GM19239 (cell line): ENCODE data around the gene ZNF385D.

Source experiments
- DNase-seq: peaks from one replicate; pipeline ENCODE4 v3.0.0; 2011; ENCODE audit warnings: low spot score; ENCODE audit not compliant: insufficient read length
- FAIRE-seq: peaks from 2 replicates; lab custom pipeline; 2011; peaks lifted over from hg19 to GRCh38; lab: Jason Lieb, UNC

Gene ZNF385D, protein sequence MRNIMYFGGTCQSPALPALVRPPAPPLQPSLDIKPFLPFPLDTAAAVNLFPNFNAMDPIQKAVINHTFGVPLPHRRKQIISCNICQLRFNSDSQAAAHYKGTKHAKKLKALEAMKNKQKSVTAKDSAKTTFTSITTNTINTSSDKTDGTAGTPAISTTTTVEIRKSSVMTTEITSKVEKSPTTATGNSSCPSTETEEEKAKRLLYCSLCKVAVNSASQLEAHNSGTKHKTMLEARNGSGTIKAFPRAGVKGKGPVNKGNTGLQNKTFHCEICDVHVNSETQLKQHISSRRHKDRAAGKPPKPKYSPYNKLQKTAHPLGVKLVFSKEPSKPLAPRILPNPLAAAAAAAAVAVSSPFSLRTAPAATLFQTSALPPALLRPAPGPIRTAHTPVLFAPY

DNA sequence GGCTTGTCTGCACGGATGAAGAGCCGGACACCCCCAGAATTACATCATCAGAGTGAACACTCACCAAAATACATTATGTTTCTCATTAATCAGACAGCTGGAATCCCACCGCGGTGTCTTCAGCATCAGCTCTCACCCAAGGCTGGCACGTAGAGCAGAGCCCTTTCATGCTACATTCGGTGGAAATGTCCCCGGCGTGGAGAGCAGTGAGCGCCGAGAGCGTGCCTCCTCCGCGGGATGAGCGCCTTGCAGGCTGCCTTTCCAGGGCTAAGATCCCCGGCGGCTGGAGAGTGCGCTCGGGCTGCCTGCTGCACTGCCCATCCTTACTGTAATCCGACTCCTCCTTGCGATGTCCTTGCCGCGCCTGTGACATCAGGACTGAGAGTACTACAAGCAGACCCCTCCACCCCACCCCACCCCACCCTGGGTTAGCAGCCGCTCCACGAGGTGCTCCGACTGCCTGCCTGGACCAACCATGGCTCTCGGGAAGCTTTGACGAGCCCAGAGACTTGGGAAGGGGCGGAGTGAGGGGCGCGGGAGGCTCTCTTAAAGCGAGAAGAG lies at the start of gene ZNF385D:
ZNF385D (minus strand) TSS at position 380 of the 561 bp plus-strand sequence; CDS start at position 86, 294 bp downstream.
- no peak for DNase-seq

DNA sequence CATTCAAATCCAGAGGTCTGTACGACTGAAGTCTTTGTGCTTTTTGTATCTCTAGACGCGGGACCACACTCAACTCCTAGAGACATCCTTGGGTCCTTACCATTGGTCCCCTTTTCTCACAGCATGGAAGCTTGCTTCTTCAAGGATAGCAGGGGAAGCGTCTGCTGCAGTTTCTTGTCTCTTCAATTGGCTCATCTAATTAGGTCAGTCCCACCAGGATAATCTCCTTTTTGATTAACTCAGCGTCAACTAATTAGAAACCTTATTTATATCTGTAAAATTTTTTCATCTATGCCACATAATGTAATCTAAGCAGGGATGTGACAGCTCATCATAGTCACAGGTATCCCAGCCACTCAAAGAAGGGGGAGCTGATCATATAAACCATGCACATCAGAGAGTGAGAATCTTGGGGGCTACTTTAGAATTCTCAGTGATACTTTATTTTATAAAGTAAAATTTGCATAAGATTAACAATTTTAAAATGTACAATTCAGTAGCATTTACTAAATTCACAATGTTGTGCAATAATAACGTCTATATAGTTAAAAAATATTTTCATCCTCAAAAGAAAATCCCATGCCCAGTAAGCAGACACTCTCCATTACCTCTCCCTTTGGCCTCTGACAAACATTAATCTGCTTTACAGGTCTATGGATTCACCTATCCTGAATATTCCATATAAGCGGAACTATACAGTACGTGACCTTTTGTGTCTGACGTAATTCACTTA lies 47.5 kb upstream of the ZNF385D start:
- DNase-seq, result no peak
- FAIRE-seq, result no peak

More for the DNA sequence above, at the start of gene ZNF385D:
- no peak for FAIRE-seq

DNA sequence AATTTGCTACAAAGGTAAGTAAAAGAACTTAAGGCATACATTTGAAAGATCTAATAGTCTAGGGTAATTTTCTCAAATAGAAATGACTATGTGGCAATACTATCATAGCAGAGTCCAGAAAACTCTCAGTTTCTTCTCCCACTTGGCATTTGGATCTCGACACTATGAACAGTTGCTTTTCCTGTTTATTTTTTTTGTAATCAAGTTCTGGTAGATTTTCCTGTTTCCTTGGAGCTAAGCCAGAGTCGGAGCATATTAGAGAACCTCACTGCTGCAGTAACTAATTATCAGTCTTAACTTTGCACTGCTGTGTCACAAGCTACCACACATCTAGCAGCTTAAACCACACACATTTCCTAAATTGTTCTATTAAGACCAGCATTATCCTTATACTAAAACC lies 44.9 kb upstream of the ZNF385D start:
- no peak for DNase-seq
- FAIRE-seq, result no peak

DNA sequence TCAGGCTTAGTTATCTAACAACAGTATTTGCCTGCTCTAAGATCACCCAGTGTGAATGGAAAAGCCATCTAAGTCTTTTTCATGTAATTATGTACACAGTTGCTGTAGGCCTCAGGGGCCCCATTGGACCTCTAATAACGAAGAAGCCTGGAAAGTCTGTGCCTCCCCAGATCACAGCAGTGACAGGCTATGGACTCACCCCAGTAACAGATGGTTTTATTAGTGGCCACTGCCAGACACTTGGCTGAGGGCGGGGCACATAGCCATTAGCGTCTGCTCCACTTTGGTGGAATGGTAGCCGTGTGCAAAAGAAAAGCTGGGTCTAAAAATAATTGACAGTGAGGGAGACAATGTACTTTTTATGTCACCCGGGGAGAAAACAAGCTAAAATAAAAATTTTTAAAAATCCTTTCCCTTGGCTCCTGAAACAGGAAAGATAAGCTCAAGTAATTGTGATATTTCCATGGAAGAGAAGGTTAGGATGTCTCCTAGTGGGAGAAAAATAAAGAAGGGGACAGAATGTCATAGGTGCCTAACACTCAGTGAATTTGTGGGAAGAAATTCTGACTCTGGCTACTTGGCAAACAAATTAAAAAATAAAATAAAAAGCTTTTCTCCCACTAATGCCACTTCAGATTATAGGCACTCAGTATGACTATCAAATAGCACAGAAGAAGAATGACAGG lies 44.3 kb upstream of the ZNF385D start:
- no peak for DNase-seq
- FAIRE-seq, result no peak

DNA sequence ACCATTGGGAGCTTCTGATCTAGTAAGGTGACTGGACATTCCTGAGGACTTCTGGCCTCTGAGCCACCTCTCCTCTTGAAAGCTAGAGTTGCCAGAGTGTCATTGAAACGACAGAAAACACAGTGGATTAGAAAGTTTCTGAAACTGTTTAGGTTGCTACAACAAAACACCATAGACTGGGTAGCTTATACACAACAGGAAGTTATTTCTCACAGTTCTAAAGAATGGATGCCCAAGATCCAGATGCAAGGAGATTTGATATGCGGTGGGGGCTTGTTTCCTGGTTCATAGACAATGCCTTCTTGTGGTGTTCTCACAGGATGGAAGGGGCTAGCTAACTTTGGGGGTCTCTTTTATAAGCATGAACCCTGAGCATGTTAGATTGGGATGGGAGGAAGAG lies 43.3 kb upstream of the ZNF385D start:
- no peak for FAIRE-seq
- no peak for DNase-seq

DNA sequence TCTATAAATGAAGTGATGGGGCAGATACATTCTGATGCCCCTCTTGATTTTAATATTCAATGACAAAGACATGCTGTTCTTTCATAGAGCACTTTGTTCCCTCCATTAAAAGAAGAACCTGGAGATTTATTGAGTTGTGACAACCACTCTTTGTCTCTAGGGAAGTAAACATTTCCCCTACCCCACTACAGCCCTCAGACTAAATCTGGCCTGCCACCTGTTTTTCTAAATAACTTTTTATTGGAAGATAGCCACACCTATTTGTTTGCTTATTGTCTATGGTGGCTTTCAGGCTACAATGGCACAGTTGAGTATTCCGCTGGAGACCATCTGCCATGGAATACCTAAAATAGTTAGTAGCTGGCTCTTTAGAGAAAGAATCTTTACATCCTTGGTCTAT lies 41.2 kb upstream of the ZNF385D start:
- FAIRE-seq (no peak), DNase-seq (no peak)

DNA sequence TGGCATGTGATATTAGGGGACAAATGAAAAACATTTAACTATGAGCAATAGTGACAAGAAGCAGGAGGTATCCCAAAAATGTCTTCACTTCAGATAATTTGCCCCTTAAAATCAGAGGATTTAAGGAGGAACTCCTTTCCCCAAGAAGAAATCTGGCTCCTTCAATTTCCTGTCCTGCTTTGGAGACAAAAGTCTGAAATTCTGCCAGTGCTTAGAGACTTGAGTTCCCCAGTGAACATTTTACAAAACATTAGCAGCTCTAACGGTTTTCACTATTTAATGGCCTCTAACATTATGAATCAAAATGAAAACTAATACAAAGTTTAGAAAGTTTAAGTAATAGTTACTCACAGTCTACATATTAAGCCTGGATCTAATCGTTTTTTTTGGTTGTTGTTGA lies 40.3 kb upstream of the ZNF385D start:
- FAIRE-seq (no peak), DNase-seq (no peak)

DNA sequence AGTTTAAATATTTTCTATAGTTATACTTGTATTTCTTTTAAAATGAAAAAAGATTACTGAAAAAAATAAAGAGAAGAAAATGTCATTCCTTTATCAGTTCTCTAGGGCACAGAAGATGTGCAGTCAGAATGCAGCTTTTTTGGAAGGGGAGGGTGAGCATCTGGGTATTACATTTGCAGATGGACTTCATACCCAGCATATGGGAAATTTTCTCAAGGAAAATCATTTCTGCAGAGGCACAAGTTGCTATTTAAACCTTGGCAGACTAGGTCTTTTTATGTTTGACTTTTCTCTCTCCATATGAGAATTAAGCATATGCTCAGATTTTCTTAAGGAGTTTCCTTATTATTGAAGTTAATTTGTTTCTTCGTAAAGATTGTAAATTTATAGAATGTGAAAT lies 39.5 kb upstream of the ZNF385D start:
- no peak for FAIRE-seq

DNA sequence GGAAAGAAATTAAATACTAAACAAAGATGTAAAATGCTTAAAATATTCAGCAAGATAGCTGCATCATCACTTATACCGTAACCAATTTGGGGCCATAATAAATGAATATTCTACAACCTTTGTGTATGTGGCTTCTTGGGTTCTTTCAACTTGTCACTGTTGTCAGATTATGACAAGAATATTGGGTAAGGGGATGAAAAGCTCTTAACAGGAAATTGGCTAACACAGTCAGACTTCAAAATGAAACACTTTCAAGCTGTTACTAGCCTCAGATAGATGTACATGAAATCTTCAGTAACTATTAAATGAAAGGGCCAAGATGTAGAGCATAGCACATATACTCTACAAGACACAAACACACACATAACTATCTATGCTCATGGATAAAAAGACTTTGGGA lies 38.7 kb upstream of the ZNF385D start:
- DNase-seq, result no peak
- FAIRE-seq, result no peak

More for the DNA sequence above, 39.5 kb upstream of the ZNF385D start:
- no peak for DNase-seq

DNA sequence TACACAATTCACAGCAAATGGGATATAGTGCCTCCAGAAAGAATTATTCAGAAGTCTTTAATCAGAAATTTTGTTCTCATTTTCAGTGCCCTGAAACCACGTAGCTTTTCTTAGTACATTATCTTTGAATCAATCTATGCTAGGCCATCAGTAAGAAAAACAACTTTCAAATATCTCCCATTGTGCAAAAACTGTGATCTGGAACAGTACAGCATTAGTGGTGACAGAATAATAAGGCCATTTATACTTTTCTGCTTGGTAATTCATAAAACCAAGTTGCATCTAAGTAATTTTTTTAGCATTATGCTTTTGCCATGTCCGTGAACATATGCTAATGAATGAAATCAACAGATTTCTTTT lies 35.4 kb upstream of the ZNF385D start:
- FAIRE-seq, result no peak
- no peak for DNase-seq

DNA sequence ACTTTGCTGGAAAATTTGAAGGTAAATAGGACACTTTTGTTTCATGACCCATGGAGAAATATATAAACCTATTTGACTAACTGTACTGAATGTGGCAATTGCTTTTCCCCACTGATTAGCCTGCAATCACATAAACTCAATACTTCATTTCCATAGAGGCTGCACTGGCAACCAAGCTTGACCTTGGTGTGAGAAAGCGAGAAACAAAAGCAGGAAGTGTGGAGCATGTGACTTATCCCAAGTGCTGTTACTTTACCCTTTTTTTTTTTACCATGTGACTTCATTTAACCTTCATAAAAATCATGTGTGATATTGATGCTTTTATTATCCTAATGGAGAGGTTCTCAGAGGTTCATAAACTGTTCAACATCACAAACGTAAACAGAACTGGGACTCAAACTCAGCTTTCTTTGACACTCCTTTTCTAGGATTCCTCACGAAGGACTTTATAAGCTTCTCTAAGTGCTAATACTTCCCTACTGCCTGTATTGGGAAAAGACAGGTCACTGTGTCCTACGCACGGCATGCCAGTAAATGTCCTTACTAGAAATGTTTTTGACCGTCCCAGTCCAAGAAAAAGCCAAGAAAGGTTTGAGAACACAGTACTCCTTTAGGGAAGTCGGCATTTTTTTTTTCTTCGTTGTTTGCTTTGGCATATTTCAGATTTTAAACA lies 34.9 kb upstream of the ZNF385D start:
- FAIRE-seq (no peak), DNase-seq (no peak)

DNA sequence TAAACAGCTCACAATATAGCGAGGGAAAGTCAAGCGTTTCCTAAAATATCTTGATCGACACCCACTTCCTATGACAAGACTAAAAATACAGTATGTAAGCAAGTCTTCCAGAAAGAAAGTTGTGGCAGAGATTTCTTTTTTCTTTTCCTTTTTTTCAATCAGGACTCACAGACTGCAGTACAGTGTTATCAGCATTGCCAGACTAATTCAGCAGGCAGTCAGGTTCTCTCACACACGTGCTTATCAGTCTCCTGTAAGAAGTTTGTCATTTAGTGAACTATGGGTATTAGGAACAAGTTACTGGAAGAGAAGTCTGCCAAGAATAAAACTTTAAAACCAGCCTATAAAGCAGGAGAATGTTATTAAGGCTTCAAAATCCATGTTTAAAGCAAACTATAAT lies 32.8 kb upstream of the ZNF385D start:
- DNase-seq, result no peak
- no peak for FAIRE-seq

DNA sequence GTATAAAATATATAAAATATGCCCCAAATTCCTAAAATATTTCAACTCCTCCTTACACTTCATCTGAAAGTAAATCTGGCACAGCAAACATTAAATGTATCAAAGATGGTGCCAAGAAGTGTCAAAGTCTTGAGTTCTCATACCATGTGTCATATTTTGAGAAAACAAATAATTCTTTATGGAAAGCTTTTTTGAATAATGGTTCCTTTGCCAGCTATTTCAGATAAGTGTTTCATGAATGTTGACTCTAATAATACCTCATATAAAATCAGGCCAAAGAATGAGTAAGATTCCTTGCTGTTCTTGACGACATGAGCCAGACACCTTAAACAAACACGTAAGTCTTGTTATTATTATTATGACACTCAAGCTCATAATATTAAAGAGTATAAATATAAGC lies 30.3 kb upstream of the ZNF385D start:
- DNase-seq, result no peak
- no peak for FAIRE-seq

DNA sequence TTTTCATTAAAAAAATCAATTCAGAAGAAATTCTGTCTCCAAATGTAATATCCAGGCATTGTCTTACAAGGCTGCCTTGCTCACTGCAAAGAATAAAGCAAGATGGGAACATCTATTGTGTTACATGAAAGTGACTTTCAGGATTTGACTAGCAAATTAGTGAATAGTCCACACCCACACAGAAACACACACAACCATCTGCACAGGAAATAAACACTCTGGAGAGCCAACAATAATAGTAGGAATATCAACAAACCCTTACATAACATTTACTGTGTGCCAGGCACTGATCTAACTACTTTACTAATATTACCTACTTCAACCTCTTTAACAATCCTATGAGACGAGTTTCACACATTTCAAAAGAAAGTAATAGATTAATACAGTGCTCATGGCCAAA lies 28.9 kb upstream of the ZNF385D start:
- DNase-seq (no peak), FAIRE-seq (no peak)

DNA sequence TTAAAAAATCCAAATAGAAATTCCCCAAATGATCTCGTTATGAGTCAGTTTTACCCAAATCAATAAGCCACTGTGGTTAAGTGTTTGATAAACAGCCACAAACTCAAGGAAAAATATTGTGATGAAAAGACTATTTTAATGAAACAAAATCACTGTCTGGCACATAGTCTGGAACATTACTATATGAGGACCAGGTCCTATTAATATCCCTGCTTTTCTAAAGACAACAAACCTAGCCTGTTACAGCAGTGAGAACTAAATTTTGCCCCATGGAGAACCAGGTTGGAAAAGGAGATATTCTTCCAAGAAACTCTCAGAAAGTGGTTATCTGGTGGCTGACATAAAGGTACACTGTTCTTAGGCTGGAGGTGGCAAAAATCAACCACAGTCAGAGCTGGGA lies 27.7 kb upstream of the ZNF385D start:
- DNase-seq, result no peak
- FAIRE-seq, result no peak

DNA sequence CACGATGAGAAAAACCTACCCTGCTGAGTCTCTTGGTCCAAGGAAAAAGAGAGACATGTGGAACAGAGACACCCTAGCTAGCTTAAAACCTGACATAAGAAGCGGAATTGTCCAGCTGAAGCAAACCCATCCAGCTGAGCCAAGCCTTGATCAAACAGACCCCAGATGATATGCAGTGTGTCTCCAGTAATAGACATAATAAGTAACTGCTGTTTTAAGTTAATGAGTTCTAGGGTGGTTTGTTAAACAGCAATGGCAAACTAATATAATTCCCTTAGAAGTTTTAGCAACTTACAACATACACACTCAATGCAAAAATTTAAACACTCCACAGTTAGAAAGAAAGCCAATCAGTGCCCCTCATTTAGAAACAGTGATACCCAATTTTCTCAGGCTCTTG lies 26.8 kb upstream of the ZNF385D start:
- FAIRE-seq, result no peak
- no peak for DNase-seq

DNA sequence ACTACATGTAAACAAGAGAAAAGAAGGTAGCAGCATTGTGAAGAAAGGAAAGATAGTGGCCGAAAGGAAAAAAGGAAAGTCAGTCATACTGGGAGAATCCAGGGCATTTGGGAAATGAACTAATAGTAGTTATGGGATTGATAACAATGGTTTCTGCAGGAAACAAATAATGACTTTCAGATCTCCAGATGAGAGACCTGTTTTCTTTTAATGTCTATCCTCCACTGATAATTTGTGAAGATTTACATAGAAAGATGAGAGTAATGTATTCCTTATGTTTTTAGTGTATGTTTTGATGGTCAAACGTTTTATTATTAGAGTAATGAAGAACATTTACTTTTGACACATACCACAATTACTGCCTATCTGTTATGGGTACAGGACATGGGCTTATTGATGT lies 15.0 kb upstream of the ZNF385D start:
- DNase-seq, result no peak

DNA sequence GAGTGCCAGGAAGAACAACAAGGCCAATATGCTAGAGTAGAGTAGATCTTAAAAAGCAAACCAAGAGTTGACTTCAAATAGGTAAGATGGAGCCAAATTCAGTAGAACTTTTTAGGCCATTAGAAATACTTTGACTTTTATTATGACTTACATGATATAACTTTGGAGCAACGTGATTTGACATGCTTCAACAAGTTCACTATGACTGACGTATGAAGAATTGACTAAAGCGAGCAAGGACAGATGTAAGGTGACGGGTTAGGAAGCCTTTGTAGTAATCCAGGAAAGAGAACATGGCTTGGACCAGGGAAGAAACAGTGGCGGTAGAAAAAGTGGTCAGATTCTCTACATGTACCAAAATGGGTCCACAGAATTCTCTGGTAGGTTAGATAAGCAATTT lies 4.9 kb upstream of the ZNF385D start:
- FAIRE-seq (no peak), DNase-seq (no peak)

More for the DNA sequence above, 15.0 kb upstream of the ZNF385D start:
- FAIRE-seq, result no peak

DNA sequence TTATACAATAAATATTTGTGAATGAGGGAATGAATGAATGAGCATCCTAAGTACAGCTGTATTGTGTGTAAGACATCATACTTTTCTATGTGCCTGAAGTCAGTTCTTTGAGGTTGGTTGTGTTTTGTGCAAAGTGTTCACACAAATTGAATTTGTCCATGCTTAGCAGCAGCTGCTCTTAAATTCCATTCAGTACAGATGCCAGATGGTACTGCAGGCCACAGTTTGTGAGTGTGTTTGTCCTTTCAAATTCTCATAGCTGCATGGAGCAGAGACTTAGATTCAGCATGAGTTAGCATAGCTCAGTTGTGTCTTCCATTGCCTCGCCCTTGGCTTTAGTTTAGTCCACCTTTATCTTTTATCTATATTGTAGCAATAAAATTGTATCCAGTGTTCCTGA lies 3.8 kb upstream of the ZNF385D start:
- DNase-seq (no peak), FAIRE-seq (no peak)

DNA sequence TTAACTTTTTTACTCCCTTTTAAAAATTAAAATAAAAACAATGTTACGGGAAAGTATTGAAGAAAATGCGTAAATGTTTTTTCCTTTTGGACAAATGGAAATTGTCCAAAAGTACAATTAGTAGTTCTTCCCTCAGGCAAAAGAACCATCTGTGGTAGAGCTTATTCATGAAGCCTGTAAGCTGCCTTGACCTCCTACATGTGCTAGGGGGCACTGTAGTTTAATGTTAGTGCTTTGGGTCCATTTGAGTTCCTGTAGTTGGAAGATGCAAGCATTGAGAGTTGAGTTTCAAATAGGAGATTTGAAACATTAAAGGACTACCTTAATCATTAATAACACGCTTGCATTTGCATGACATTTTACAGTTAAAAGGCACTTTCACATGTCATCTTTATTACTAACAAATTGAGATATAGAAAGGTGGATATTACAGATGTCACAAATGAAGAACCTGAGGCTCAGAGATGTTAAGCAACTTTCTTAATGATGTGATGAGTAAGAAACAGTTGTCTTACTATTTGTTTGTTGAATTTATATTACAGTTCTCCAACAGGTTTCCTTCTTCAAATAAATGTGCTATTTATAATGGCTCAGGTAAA lies 1.8 kb upstream of the ZNF385D start:
- no peak for DNase-seq
- FAIRE-seq, result no peak
